ENCODE results near the gene ENG. TPM values are rescaled to one million over a fixed set of nuclear protein-coding genes. Genes with fewer than 3 reads are reported as not detected.
"Not testable (repeated sequence)": the region's sequence is repeated elsewhere in the genome, so short reads cannot be mapped to it uniquely, and the experiment has no call there.

ENG gene
- total RNA-seq, 1 donor from 2014 or later: 0.82 TPM

- no peak for FAIRE-seq
- no peak for DNase-seq (ENCODE audit: low spot score in 2 of 2)
Measured at GRCh38 chr9:127847833-127848755, 6.4 kb downstream of the ENG start.

- DNase-seq (ENCODE audit: low spot score in 2 of 2) (no peak), FAIRE-seq (no peak)
Measured at GRCh38 chr9:127847178-127847510, 7.3 kb downstream of the ENG start.

DNA sequence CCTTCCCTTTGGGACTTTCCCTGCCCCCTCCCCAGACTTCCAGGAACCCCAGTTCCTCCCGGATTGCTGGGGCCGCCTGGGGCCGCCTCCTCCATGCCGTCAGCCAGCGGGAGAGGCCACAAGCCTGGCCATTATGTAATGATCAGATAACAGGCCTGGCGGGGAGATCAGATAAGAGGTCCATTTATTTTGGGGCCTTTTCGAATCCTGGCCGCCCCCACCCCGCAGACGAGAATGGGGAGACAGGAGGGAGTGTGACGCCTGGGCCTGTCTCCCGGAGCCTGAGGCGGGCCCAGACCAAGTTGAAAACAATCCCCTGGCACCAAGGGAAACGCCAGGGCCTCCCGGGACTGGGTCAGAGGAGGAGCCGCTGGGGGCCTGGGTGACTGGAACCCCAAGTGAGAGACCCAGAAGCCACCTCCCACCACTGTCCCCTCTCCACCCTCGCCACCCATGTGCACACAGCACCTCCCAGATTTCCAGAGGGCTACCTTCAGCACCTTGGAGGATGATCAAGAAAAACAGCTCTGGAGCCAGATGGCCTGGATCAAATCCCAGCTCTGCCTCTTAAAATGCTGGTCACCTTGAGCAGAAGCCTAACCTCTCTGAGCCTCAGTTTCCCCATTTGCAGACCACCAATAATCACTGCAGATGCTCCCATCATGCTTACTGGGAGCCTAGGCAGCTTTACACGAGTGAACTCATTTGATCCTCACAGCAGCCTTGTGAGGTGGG lies 7.8 kb downstream of the ENG start:
- no peak for FAIRE-seq
- no peak for DNase-seq (ENCODE audit: low spot score in 2 of 2)

DNA sequence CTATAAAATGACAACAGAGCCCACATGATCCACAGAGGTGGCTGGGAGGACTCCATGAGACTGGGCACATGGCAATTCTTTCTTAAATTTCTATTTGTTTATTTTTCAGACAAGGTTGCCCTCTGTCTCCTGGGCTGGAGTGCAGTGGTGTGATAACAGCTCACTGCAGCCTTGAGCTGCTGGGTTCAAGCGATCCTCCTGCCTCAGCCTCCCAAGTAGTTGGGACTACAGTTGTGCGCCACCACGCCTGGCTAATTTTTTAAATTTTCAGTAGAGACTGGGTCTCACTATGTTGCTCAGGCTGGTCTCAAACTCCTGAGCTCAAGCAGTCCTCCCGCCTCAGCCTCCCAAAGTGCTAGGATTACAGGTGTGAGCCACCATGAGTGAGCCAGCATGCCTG lies 8.8 kb downstream of the ENG start:
- not testable (repeated sequence) for FAIRE-seq; DNase-seq (ENCODE audit: low spot score in 2 of 2)

GRCh38 chr9:127844821-127845359 lies 9.6 kb downstream of the ENG start:
- FAIRE-seq (no peak), DNase-seq (ENCODE audit: low spot score in 2 of 2) (no peak)

- DNase-seq (ENCODE audit: low spot score in 2 of 2): no peak
- no peak for FAIRE-seq
Measured at GRCh38 chr9:127841087-127841835, 13.2 kb downstream of the ENG start.

- FAIRE-seq (no peak), DNase-seq (ENCODE audit: low spot score in 2 of 2) (peak in 1 of 2 donors; percentile 64)
Measured at GRCh38 chr9:127838375-127839078, 15.9 kb downstream of the ENG start.

DNA sequence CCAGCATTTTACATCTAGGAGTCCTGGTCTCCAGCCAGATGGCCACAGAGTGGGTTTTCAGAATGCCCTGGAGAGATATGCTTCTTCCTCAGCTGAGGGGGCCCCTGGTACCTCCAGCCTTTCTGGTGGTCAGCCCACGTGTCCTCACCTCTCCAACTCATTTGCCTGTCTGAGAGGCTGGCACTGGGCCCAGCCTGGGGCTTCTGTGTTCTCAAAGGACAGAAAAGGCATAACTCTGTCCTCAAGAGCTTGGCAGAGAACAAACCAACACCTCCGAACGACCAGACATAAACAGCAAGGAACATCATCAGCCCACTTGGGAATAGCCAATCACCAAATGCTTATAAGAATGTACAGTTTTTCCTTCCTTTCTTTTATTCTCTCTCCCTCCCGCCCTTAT lies 17.1 kb downstream of the ENG start:
- no peak for DNase-seq (ENCODE audit: low spot score in 2 of 2)
- no peak for FAIRE-seq

DNA sequence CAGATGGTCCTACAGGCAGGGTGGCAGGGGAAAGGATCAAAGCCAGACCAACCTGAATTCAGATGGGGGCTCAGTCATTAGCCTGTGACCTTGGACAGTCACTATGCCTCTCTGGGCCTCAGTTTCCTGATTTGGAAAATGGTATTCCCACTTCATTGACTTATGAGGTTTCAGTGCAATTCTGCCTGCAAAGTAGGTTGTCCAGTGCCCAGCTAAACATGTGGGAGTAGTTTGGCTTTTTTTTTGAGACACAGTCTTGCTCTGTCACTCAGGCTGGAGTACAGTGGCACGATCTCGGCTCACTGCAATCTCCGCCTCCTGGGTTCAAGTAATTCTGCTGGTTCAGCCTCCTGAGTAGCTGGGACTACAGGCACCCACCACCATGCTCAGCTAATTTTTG lies 17.9 kb downstream of the ENG start:
- not testable (repeated sequence) for DNase-seq (ENCODE audit: low spot score in 2 of 2); FAIRE-seq

DNA sequence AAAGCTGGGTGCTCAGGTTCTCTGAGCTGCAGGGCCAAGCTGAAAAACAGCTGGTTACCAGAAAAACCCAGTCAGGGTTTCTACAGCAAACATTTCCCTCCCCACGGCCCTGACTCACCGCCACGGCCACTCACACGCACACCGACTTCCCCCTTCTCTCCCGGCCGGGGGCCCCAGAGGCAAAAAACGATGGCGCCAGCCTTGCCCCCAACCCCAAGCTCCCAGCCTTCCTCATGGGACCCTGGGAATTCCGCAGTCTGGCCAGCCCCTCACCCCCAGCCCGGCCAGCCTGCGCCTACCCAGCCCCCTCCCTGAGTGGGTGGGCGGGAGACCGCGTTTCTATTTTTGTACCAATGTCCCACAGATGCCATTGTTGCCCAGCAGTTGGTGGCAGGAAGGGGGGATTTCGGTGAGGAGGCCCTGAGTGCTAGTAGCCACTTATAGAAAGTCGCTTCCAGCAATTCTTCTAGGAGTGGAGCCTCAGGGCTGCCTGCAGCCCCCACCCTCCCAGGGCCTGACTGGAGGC lies 18.4 kb downstream of the ENG start:
- FAIRE-seq (no peak), DNase-seq (ENCODE audit: low spot score in 2 of 2) (no peak)

DNA sequence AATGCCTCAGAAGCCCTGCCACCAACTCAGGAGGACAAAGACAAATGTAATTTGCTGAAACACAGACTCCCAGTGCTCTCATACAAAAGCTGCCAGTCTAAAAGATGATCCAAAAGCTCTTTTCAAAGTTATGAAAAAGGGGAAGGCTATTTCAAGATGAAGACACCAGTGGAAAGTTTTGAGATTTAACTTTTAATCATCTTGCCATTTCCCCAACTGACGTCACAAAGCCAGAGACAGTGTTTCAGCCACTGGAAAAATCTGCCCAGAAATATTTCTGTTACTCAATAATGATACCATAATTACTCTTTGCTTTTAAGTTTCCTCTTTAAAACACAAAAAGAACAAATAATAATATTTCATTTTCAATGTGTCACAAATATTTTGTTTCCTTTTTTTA lies 20.9 kb downstream of the ENG start:
- FAIRE-seq: no peak
- DNase-seq (ENCODE audit: low spot score in 2 of 2): no peak

DNA sequence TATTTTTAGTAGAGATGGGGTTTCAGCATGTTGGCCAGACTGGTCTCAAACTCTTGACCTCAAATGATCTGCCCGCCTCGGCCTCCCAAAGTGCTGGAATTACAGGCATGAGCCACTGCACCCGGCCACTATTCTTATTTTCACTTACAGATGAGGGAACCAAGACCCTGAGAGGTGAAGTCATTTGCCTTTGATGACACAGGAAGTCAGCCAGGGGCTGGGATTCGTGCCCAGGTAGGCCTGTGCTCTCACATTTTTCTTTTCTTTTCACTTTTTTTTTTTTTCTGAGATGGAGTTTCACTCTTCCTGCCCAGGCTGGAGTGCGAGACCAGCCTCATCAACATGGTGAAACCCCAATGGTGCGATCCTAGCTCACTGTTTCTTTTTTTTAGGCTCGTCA lies 22.2 kb downstream of the ENG start:
- no peak for DNase-seq (ENCODE audit: low spot score in 2 of 2)
- FAIRE-seq: no peak

DNA sequence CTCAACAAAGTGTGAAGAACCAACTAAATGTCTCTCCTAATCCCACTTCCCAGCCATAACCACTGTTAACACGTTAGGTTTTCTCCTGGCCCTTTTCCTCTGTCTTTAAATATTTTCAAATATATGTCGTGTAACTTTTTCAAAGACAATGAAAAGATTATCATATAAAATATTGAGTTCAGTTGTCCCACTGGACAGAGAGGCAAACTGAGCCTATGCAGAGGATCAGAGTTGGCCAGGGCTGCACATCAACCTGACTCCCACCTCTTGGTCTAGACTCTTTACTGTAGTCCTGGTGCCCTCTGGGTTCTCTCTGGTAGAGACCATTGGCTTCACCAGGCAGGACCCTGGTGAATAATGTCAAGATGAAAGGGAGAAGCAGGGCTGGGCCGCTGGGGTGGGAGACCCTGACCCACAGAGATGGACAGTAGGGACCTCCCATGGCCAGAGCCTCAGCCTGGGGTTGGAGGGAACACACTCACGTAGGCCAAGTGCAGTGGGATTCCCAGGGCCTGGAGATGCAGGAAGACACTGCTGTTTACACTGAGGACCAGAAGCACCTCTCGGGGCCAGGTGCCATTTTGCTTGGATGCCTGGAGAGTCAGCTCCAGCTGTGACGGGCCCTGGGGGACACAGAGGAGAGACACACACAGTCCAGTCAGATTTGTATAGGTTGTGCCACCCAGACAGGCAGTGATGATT lies 25.1 kb downstream of the ENG start:
- FAIRE-seq (no peak), DNase-seq (ENCODE audit: low spot score in 2 of 2) (no peak)

- FAIRE-seq (no peak), DNase-seq (ENCODE audit: low spot score in 2 of 2) (peak; percentile 69 to 76)
Measured at GRCh38 chr9:127828262-127829031, 26.0 kb downstream of the ENG start.

DNA sequence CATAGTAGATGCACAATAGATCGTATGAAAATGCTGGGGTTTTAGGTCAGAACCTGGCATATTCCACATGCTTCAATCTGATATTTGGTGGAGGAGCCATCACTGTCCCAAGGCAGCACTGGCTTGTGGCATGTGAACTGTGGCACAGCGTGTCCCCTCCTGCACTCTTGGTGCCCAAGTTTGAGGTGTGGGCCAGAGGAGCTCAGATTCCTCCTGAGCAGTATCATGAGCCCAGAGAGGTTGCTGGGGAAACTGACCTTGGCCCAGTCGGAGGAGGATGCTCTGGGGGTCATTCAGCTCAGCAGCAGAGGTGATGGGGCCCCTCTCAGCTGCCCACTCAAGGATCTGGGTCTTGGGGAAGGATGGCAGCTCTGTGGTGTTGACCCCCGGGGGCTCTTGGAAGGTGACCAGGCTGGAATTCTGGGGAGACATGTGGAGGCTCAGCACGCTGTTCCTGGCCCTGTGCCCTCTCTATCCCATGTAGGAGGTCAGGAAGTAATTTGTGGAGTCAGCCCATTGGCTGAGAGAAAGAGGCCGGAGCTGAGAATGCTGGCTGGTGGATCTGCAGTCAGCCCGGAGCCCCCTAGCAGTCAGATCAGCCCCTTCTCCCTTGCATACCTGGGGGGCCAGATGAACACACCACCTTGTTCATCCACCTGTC lies 28.1 kb downstream of the ENG start:
- DNase-seq (ENCODE audit: low spot score in 2 of 2) (no peak), FAIRE-seq (no peak)

DNA sequence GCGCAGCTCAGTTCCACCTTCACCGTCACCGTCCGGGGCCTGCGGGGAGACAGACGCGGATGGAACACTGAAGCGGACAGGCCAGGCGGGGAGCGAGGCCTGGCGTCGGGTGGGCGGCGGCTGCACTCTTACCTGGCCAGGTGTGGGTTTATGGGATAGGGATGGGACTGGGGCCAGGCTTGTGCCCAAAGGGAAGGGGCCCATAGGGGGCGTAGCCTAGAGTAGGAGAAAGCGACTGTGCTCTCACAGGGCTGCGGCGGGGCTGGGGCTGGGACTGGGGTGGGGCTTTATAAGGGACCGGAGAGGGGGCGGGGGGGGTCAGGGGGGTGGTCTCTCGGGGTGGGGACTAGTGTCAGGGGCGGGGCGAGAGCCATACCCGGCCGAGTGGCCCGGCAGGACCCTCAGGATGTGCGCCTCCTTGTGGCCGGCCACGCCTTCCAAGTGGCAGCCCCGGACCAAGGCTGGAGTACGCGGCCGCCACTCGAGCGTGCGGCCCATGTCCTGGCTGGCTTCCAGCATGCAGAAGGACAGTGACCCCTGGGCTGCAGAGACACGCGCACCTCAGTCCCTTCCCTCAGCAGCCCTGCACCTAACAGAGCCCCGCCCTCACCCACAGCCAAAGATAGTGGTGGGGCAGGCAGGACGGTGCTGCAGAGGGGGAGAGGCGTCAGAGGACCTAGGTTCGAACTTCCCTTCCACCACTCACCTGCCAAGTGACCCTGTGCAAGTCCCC lies 29.0 kb downstream of the ENG start:
- peak in 1 of 2 donors; percentile 51 for DNase-seq (ENCODE audit: low spot score in 2 of 2)
- FAIRE-seq: no peak

- no peak for FAIRE-seq
- no peak for DNase-seq (ENCODE audit: low spot score in 2 of 2)
Measured at GRCh38 chr9:127822108-127822507, 32.4 kb downstream of the ENG start.
